GM12878 (cell line): ENCODE measurements around the gene LDB2. TPM values are rescaled to one million over a fixed set of nuclear protein-coding genes. Genes with fewer than 3 reads are reported as not detected.

ENCODE experiments used
- ATAC-seq: fragments of 200-7000 bp; cut with Tn5 transposase; 3 replicates; pipeline ENCODE4 v1.9.1; 2020; ENCODE audit warnings: mild to moderate bottlenecking, moderate library complexity
- BruUV-seq: library from RNA; stranded (reverse); fragments of 400-500 nt; replicated peaks from 2 replicates; lab custom pipeline; 2021; lab: Mats Ljungman, UMichigan
- CTCF ChIA-PET: fragments of 300-600 bp; sonication (Branson Sonifier 250); formaldehyde crosslinking; extraction: SDS; loops from one replicate; lab custom pipeline; 2021; ENCODE audit warnings: inconsistent platforms; lab: Yijun Ruan, JAX
- POLR2A ChIA-PET: fragments of 350-600 bp; formaldehyde crosslinking; extraction: SDS; loops from one replicate; lab custom pipeline; 2021; ENCODE audit warnings: inconsistent platforms; lab: Charles Lee
- RAD21 ChIA-PET: fragments of 300-600 bp; sonication (Branson Sonifier 250); formaldehyde crosslinking; loops from one replicate; lab custom pipeline; 2023; ENCODE audit warnings: antibody characterized with exemption; ENCODE audit not compliant: unreplicated experiment; lab: Charles Lee
- SMC1A ChIA-PET: fragments of 300-600 bp; sonication (Branson Sonifier 250); formaldehyde crosslinking; loops from one replicate; lab custom pipeline; 2023; ENCODE audit not compliant: unreplicated experiment, uncharacterized antibody; lab: Charles Lee
- DNase-seq: peaks from one replicate; pipeline ENCODE4 v3.0.0-alpha.2; 2011; ENCODE audit warnings: low read depth, low spot score
- FAIRE-seq: peaks from 3 replicates; lab custom pipeline; 2011; peaks lifted over from hg19 to GRCh38; lab: Jason Lieb, UNC
- H2AFZ ChIP-seq: 2 replicates; pipeline ENCODE4 v1.6.0; 2011; ENCODE audit warnings: low read depth, low read length, control low read depth; ENCODE audit not compliant: control insufficient read depth
- H3K27ac ChIP-seq: 2 replicates; pipeline ENCODE4 v1.5.1; 2011; ENCODE audit warnings: control low read depth; ENCODE audit not compliant: control insufficient read depth, insufficient read depth
- H3K27me3 ChIP-seq, 2 experiments: replicated peaks in 1 of 2; 2 replicates each; pipeline versions ENCODE4 v1.6.0 to v1.6.1; 2011; ENCODE audit warnings: low read length in 1 of 2; ENCODE audit not compliant: control insufficient read depth in 2 of 2, insufficient read depth in 2 of 2
- H3K36me3 ChIP-seq, 2 experiments: 2 replicates each; pipeline ENCODE4 v1.5.1; 2011; ENCODE audit warnings: low read length in 1 of 2; ENCODE audit not compliant: control insufficient read depth in 2 of 2, insufficient read depth in 2 of 2
- H3K4me1 ChIP-seq: 2 replicates; pipeline ENCODE4 v1.6.1; 2011; ENCODE audit warnings: mild to moderate bottlenecking, low read length, moderate library complexity, mixed read lengths; ENCODE audit not compliant: control insufficient read depth, insufficient read depth
- H3K4me2 ChIP-seq: 2 replicates; pipeline ENCODE4 v1.6.0; 2011; ENCODE audit warnings: control low read depth; ENCODE audit not compliant: control insufficient read depth, insufficient read depth
- H3K4me3 ChIP-seq: fragments of 200-600 bp; sonication (generic); 2 replicates; pipeline ENCODE4 v1.5.1; 2016
- H3K79me2 ChIP-seq: 2 replicates; pipeline ENCODE4 v1.6.0; 2011; ENCODE audit warnings: low read length; ENCODE audit not compliant: control insufficient read depth, insufficient read depth
- H3K9ac ChIP-seq: 2 replicates; pipeline ENCODE4 v1.8.0; 2011; ENCODE audit warnings: low read length, control low read depth, mixed read lengths; ENCODE audit not compliant: control insufficient read depth, insufficient read depth
- H3K9me3 ChIP-seq: replicated peaks from 3 replicates; pipeline ENCODE4 v1.5.1; 2011; ENCODE audit warnings: mild to moderate bottlenecking, low read length; ENCODE audit not compliant: control insufficient read depth, insufficient read depth
- H4K20me1 ChIP-seq: 2 replicates; pipeline ENCODE4 v1.6.0; 2011; ENCODE audit not compliant: control insufficient read depth, insufficient read depth
- BHLHE40 ChIP-seq, 2 experiments: fragments of 450-650 bp in 1 of 2; IDR thresholded peaks; 2 replicates each; pipeline ENCODE4 v1.6.1; 2011 to 2017; ENCODE audit warnings: low read depth in 2 of 2, borderline replicate concordance in 1 of 2, improper control_type of control experiment in 1 of 2, low read length in 1 of 2, mild to moderate bottlenecking in 1 of 2
- CEBPZ ChIP-seq: fragments of 150-350 bp; IDR thresholded peaks from 2 replicates; pipeline ENCODE4 v1.6.1; 2016; ENCODE audit warnings: low read depth, low read length
- CREM ChIP-seq: IDR thresholded peaks from 2 replicates; pipeline ENCODE4 v1.6.1; 2014; ENCODE audit warnings: antibody characterized with exemption, low read depth
- GATAD2B ChIP-seq: fragments of 450-650 bp; conservative IDR thresholded peaks from 2 replicates; pipeline ENCODE4 v1.6.1; 2017; ENCODE audit warnings: low read depth, mild to moderate bottlenecking, moderate library complexity
- HDAC2 ChIP-seq: fragments of 200-600 bp; sonication (generic); IDR thresholded peaks from 2 replicates; pipeline ENCODE4 v1.6.1; 2017
- JUND ChIP-seq: IDR thresholded peaks from 2 replicates; pipeline ENCODE4 v1.6.1; 2012; ENCODE audit warnings: low read depth, mild to moderate bottlenecking, low read length, improper control_type of control experiment, moderate library complexity
- MLLT1 ChIP-seq: fragments of 450-650 bp; IDR thresholded peaks from 2 replicates; pipeline ENCODE4 v1.6.1; 2016; ENCODE audit warnings: mild to moderate bottlenecking
- RFX5 ChIP-seq: IDR thresholded peaks from 2 replicates; pipeline ENCODE4 v1.6.1; 2011; ENCODE audit warnings: low read depth, low read length, improper control_type of control experiment
- SP1 ChIP-seq: IDR thresholded peaks from one replicate; pipeline ENCODE4 v1.6.1; 2011; ENCODE audit warnings: low read depth, low read length
- TBL1XR1 ChIP-seq: IDR thresholded peaks from 2 replicates; pipeline ENCODE4 v1.6.1; 2012; ENCODE audit warnings: low read depth, low read length, improper control_type of control experiment
- TCF12 ChIP-seq: IDR thresholded peaks from 2 replicates; pipeline ENCODE4 v1.6.1; 2011; ENCODE audit warnings: low read depth, mild to moderate bottlenecking, low read length
- ZNF384 ChIP-seq: IDR thresholded peaks from 2 replicates; pipeline ENCODE4 v1.6.1; 2012; ENCODE audit warnings: low read depth, mild to moderate bottlenecking, low read length, improper control_type of control experiment, borderline replicate concordance
- ZNF592 ChIP-seq: fragments of 450-650 bp; IDR thresholded peaks from 2 replicates; pipeline ENCODE4 v1.6.1; 2017; ENCODE audit warnings: mild to moderate bottlenecking, moderate library complexity
- ZZZ3 ChIP-seq: IDR thresholded peaks from 2 replicates; pipeline ENCODE4 v1.6.1; 2011; ENCODE audit warnings: low read depth; ENCODE audit not compliant: control insufficient read depth, insufficient read length
- whole genome bisulfite sequencing: methylation state at CpG from one replicate; pipeline ENCODE4 v1.1.6; 2016; ENCODE audit warnings: low lambda C conversion rate; ENCODE audit not compliant: insufficient replicate concordance, insufficient coverage; ENCODE audit errors: missing lambda C conversion rate; 5-methylcytosine and 5-hydroxymethylcytosine counted together
- in situ Hi-C: fragments of 300-500 bp; cut with MboI; formaldehyde crosslinking; loops from 9 replicates; pipeline ENCODE4 v1.14.3; 2018; ENCODE audit warnings: mixed read lengths
- intact Hi-C: fragments of 100-400 bp; cut with micrococcal nuclease; formaldehyde crosslinking; loops from one replicate; pipeline ENCODE4 v1.14.2; 2022; ENCODE audit not compliant: unreplicated experiment
- polyA plus RNA-seq, 11 experiments: library from polyadenylated mRNA; depleted of rRNA in 4 of 11; unstranded in 6 of 11; stranded (reverse) in 5 of 11; fragments of >200 nt; fragmentation: Nextera tagmentation in 4 of 11; fragmentation: Illumina TruSeq in 1 of 11; extraction: Ambion mirVana in 4 of 11; extraction: Trizol in 1 of 11; gene quantifications; 1 replicate in 1 of 11; 2 replicates in 10 of 11; pipeline versions ENCODE4 v1.2.1 to v1.2.3, GENCODE V29; 2011 to 2016; ENCODE audit warnings: inconsistent platforms in 2 of 11, missing spikeins in 2 of 11, low read depth in 1 of 11
- total RNA-seq, 4 experiments: library from RNA; depleted of rRNA in 3 of 4; stranded (reverse); fragments of >200 nt in 3 of 4; fragmentation: Illumina TruSeq in 1 of 4; extraction: Trizol in 1 of 4; gene quantifications; 2 replicates each; pipeline versions ENCODE4 v1.2.1 to v1.2.3, GENCODE V29; 2013 to 2021

Gene LDB2
- total and polyA plus RNA-seq, 10 of the 15 experiments (the other 5 are each of a cell fraction or from before 2014, with no cell fraction given) = 0.15 TPM; not detected in 9

- in situ Hi-C loops = no loop called here
- Histone ChIP-seq H3K36me3 (no peaks in the 10 kb centered on the region), H3K9ac (no peak overlapping the region), H2AFZ (no peak overlapping the region), H4K20me1 (no peaks in the 10 kb centered on the region), H3K27ac (no peak overlapping the region), H3K9me3 (no peaks in the 10 kb centered on the region), H3K4me3 (no peak overlapping the region), H3K4me1 (no peaks in the 10 kb centered on the region), H3K79me2 (no peaks in the 10 kb centered on the region), H3K4me2 (no peak overlapping the region), H3K27me3 (no peaks in the 10 kb centered on the region; a peak in 1 of 4 replicates)
- ChIA-PET SMC1A (no interaction called here), POLR2A (no interaction called here), CTCF (no interaction called here), RAD21 (no interaction called here)
- no peak for DNase-seq
- 0% methylated on average over 3 of the region's 3 CpGs for WGBS
- BruUV-seq = no TSS peak
- no peak for FAIRE-seq
- ATAC-seq = no peak
- intact Hi-C loops = no loop called here
- no peak for TF ChIP-seq JUND
- no peak for TF ChIP-seq CEBPZ
- no peak for TF ChIP-seq CREM
- TF ChIP-seq SP1 = no peak
- no peak for TF ChIP-seq GATAD2B
- TF ChIP-seq TCF12 = no peak
- no peak for TF ChIP-seq TBL1XR1
- no peak for TF ChIP-seq HDAC2
- TF ChIP-seq ZNF592 = no peak
- TF ChIP-seq MLLT1 = no peak
- TF ChIP-seq ZNF384 = no peak
- no peak for TF ChIP-seq BHLHE40 (IDR thresholded peaks at IDR 0.05; ENCODE audit: borderline replicate concordance in 1 of 2, low read depth in 2 of 2, low read length in 1 of 2)
- no peak for TF ChIP-seq ZZZ3
- TF ChIP-seq RFX5 = no peak
Measured at GRCh38 chr4:16530688-16531635, 367.5 kb downstream of the LDB2 start.
